ENCODE results near the gene RIPOR3.
"Not testable (repeated sequence)": the region's sequence is repeated elsewhere in the genome, so short reads cannot be mapped to it uniquely, and the experiment has no call there.

The RIPOR3 gene

GRCh38 chr20:50624351-50625016 is 66.9 kb downstream of the RIPOR3 start:
- no peak overlapping the region for H3K4me3 ChIP-seq (ENCODE audit: low read depth, low read length)
- no peaks in the 10 kb centered on the region for H3K36me3 ChIP-seq (ENCODE audit: control insufficient read depth, insufficient read depth, low read length)
- peaks cover 6% of the 10 kb centered on the region; the same call in 1 of the 2 replicates for H3K4me1 ChIP-seq (ENCODE audit: control insufficient read depth, insufficient read depth, low read length)
- no peaks in the 10 kb centered on the region for H3K27me3 ChIP-seq (ENCODE audit: control insufficient read depth, insufficient read depth, low read length)
- no peak overlapping the region for H3K27ac ChIP-seq (ENCODE audit: low read depth, low read length)
- H3K9me3 ChIP-seq (ENCODE audit: control insufficient read depth, insufficient read depth, low read length) = 0 out of 2 replicates have a peak, but pooled peaks cover 5% of the 10 kb centered on the region
- no peak overlapping the region for H3K9ac ChIP-seq (ENCODE audit: low read depth, low read length)

GRCh38 chr20:50621068-50621665 is 70.2 kb downstream of the RIPOR3 start:
- no peaks in the 10 kb centered on the region for H3K36me3 ChIP-seq (ENCODE audit: control insufficient read depth, insufficient read depth, low read length)
- H3K4me1 ChIP-seq (ENCODE audit: control insufficient read depth, insufficient read depth, low read length) = peaks cover 6% of the 10 kb centered on the region; the same call in 1 of the 2 replicates
- no peak overlapping the region for H3K4me3 ChIP-seq (ENCODE audit: low read depth, low read length)
- no peaks in the 10 kb centered on the region for H3K27me3 ChIP-seq (ENCODE audit: control insufficient read depth, insufficient read depth, low read length)
- no peak overlapping the region for H3K9ac ChIP-seq (ENCODE audit: low read depth, low read length)
- no peak overlapping the region for H3K27ac ChIP-seq (ENCODE audit: low read depth, low read length)
- H3K9me3 ChIP-seq (ENCODE audit: control insufficient read depth, insufficient read depth, low read length) = 0 out of 2 replicates have a peak, but pooled peaks cover 5% of the 10 kb centered on the region

DNA sequence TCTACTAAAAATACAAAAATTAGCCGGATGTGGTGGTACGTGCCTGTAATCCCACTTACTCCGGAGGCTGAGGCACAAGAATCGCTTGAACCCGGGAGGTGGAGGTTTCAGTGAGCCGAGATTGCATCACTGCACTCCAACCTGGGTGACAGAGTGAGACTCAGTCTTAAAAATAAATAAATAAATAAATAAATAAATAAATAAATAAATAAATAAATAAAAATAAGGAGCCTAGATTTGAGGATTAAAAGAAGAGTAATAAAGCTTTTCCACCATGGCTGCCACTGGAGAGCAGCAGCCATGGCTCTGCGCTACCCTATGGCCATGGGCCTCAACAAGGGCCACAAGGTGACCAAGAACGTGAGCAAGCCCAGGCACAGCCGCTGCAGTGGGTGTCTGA is 70.9 kb downstream of the RIPOR3 start:
- H3K4me1 ChIP-seq (ENCODE audit: control insufficient read depth, insufficient read depth, low read length); H3K27me3 ChIP-seq (ENCODE audit: control insufficient read depth, insufficient read depth, low read length); H3K9ac ChIP-seq (ENCODE audit: low read depth, low read length); H3K27ac ChIP-seq (ENCODE audit: low read depth, low read length); H3K36me3 ChIP-seq (ENCODE audit: control insufficient read depth, insufficient read depth, low read length); H3K4me3 ChIP-seq (ENCODE audit: low read depth, low read length); H3K9me3 ChIP-seq (ENCODE audit: control insufficient read depth, insufficient read depth, low read length): not testable (repeated sequence)

DNA sequence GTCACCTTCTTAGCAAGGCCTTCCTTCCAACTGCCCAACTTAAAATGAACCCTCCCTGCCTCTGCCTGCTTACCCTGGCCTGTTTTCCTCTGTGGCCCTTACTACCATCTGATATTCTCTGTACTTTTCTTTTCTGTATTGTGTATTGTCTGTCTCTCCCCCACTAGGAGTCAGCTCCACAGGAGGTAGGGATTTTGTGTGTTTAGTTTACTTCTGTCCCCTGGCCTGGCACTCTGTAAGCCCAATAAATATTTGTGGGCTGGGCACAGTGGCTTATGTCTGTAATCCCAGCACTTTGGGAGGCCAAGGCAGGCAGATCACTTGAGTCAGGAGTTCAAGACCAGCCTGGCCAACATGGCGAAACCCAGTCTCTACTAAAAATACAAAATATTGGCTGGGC is 72.8 kb downstream of the RIPOR3 start:
- H3K4me1 ChIP-seq (ENCODE audit: control insufficient read depth, insufficient read depth, low read length) = no peaks in the 10 kb centered on the region
- no peaks in the 10 kb centered on the region for H3K36me3 ChIP-seq (ENCODE audit: control insufficient read depth, insufficient read depth, low read length)
- H3K9me3 ChIP-seq (ENCODE audit: control insufficient read depth, insufficient read depth, low read length) = 0 out of 2 replicates have a peak, but pooled peaks cover 5% of the 10 kb centered on the region
- no peak overlapping the region for H3K27ac ChIP-seq (ENCODE audit: low read depth, low read length)
- no peaks in the 10 kb centered on the region for H3K27me3 ChIP-seq (ENCODE audit: control insufficient read depth, insufficient read depth, low read length)
- H3K9ac ChIP-seq (ENCODE audit: low read depth, low read length) = no peak overlapping the region
- no peak overlapping the region for H3K4me3 ChIP-seq (ENCODE audit: low read depth, low read length)

- Histone ChIP-seq H3K9me3 (ENCODE audit: control insufficient read depth, insufficient read depth, low read length) (0 out of 2 replicates have a peak, but pooled peaks cover 5% of the 10 kb centered on the region), H3K9ac (ENCODE audit: low read depth, low read length) (no peak overlapping the region), H3K36me3 (ENCODE audit: control insufficient read depth, insufficient read depth, low read length) (no peaks in the 10 kb centered on the region), H3K4me1 (ENCODE audit: control insufficient read depth, insufficient read depth, low read length) (no peaks in the 10 kb centered on the region), H3K4me3 (ENCODE audit: low read depth, low read length) (no peak overlapping the region), H3K27ac (ENCODE audit: low read depth, low read length) (no peak overlapping the region), H3K27me3 (ENCODE audit: control insufficient read depth, insufficient read depth, low read length) (no peaks in the 10 kb centered on the region)
Observed at GRCh38 chr20:50617022-50617421, 74.3 kb downstream of the RIPOR3 start.

DNA sequence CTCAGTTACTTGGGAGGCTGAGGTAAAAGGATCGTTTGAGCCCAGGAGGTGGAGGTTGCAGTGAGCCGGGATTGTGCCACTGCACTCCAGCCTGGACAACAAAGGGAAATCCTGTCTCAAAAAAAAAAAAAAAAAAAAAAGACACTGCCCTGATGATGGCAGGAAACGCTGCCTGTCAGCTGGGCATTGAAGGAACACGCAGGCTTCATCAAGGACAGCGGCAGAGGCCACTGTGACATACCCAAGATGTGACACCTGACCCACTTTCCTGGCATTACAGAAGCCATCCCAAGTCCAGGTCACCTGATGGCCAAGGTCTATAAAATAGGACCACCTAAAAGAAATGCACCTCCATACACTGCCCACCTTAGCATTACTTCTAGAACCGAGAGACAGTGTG is 75.9 kb downstream of the RIPOR3 start:
- H3K4me1 ChIP-seq (ENCODE audit: control insufficient read depth, insufficient read depth, low read length) = peaks cover 4% of the 10 kb centered on the region; the same call in 1 of the 2 replicates
- no peaks in the 10 kb centered on the region for H3K27me3 ChIP-seq (ENCODE audit: control insufficient read depth, insufficient read depth, low read length)
- no peak overlapping the region for H3K9ac ChIP-seq (ENCODE audit: low read depth, low read length)
- no peaks in the 10 kb centered on the region for H3K36me3 ChIP-seq (ENCODE audit: control insufficient read depth, insufficient read depth, low read length)
- no peak overlapping the region for H3K4me3 ChIP-seq (ENCODE audit: low read depth, low read length)
- no peaks in the 10 kb centered on the region for H3K9me3 ChIP-seq (ENCODE audit: control insufficient read depth, insufficient read depth, low read length)
- H3K27ac ChIP-seq (ENCODE audit: low read depth, low read length) = no peak overlapping the region

DNA sequence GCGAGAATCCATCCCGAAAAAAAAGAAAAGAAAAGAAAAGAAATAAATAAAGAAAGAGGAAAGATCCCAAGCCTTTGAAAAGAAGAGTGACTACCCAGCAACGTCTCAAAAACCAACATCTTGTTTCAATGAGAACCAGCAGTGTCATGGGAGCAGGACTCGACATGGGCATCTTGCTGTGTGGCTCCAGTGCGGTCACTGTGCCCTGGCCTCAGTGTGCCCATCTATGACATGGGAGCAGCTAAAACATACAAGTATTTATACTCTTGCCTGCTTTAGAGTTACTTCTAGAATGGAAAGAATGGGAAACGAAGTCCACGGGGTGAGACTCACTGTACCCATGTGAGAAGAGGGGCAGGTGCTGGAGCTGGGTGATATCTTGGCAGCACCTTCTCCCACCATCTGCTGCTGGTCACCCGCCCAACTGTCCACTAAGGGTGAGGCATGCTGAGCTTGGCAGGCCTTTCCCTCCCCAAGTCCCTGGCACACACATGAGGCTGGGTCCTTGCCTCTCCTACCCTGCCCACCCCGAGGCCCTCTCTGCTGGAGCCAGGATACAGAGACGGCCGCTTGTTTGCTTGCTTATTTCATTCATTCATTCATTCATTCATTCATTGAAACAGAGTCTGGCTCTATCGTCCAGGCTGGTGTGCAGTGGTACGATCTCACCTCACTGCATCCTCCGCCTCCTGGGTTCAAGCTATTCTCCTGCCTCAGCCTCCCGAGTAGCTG is 77.7 kb downstream of the RIPOR3 start:
- Histone ChIP-seq H3K4me3 (ENCODE audit: low read depth, low read length) (no peak overlapping the region), H3K36me3 (ENCODE audit: control insufficient read depth, insufficient read depth, low read length) (no peaks in the 10 kb centered on the region)

DNA sequence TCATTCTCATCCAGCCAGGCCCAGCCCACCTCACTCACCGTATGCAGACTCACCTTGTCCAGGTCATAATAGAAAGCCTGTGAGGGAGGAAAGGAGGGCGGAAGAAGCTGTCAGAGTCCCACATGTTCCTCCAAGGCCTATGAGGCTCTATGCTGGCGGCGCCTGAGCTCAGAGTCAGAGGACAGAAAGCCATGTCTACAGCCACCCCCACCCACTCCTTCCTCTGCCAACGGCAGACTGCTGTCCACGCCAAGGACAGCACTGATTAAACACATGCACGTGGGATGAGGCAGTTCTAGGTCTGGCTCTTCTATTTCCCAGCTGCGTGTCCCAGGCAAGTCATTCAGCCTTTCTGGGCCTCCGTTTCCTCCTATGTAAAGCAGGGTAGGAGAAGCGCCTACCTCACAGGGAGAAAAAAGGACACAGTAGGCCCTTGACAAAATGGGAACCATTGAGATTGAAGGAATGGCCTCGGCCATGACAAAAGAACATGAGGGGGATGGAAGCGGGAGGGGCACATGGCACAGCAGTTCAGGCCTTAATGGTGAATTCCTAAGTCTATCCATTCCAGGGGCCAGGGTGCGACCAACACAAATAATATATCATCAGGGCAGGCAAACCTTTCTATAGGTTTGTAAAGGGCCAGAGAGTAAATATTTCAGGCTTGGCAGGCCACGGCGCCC is 80.1 kb downstream of the RIPOR3 start:
- no peak overlapping the region for H3K9ac ChIP-seq (ENCODE audit: low read depth, low read length)
- no peak overlapping the region for H3K4me3 ChIP-seq (ENCODE audit: low read depth, low read length)

More for the DNA sequence above, 77.7 kb downstream of the RIPOR3 start:
- Histone ChIP-seq H3K27ac (ENCODE audit: low read depth, low read length) (no peak overlapping the region), H3K4me1 (ENCODE audit: control insufficient read depth, insufficient read depth, low read length) (peaks cover 4% of the 10 kb centered on the region; the same call in 1 of the 2 replicates), H3K27me3 (ENCODE audit: control insufficient read depth, insufficient read depth, low read length) (no peaks in the 10 kb centered on the region), H3K9me3 (ENCODE audit: control insufficient read depth, insufficient read depth, low read length) (no peaks in the 10 kb centered on the region), H3K9ac (ENCODE audit: low read depth, low read length) (no peak overlapping the region)

DNA sequence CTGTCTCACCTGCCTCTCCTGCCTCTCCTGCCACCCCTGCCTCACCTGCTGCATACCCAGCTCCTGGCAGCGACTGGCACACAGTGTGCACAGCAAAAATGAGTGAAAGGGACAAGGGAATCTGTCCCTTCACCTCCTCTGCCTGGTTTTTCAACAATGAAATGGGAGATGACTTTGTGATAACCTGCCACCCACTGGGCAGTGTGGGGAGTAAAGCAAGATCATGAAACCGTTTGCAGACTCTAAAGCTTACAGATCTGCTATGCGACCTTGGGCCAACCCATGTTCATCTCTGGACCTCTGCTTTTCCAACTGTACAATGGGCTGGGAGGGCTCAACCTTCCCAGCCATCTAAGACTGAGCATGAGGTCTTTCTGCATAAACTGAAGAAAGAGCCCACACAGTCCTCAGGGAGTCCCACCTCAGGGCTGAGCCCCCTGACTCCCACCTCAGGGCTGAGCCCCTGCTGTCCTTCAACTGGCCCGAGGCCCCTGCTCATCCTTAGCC is 81.1 kb downstream of the RIPOR3 start:
- no peaks in the 10 kb centered on the region for H3K9me3 ChIP-seq (ENCODE audit: control insufficient read depth, insufficient read depth, low read length)
- H3K27ac ChIP-seq (ENCODE audit: low read depth, low read length) = no peak overlapping the region
- H3K4me3 ChIP-seq (ENCODE audit: low read depth, low read length) = no peak overlapping the region
- H3K27me3 ChIP-seq (ENCODE audit: control insufficient read depth, insufficient read depth, low read length) = no peaks in the 10 kb centered on the region
- H3K36me3 ChIP-seq (ENCODE audit: control insufficient read depth, insufficient read depth, low read length) = no peaks in the 10 kb centered on the region
- H3K9ac ChIP-seq (ENCODE audit: low read depth, low read length) = no peak overlapping the region
- peaks cover 4% of the 10 kb centered on the region; the same call in 1 of the 2 replicates for H3K4me1 ChIP-seq (ENCODE audit: control insufficient read depth, insufficient read depth, low read length)

More for the DNA sequence above, 80.1 kb downstream of the RIPOR3 start:
- Histone ChIP-seq H3K4me1 (ENCODE audit: control insufficient read depth, insufficient read depth, low read length) (peaks cover 4% of the 10 kb centered on the region; the same call in 1 of the 2 replicates), H3K27me3 (ENCODE audit: control insufficient read depth, insufficient read depth, low read length) (no peaks in the 10 kb centered on the region), H3K36me3 (ENCODE audit: control insufficient read depth, insufficient read depth, low read length) (no peaks in the 10 kb centered on the region), H3K27ac (ENCODE audit: low read depth, low read length) (no peak overlapping the region), H3K9me3 (ENCODE audit: control insufficient read depth, insufficient read depth, low read length) (no peaks in the 10 kb centered on the region)

DNA sequence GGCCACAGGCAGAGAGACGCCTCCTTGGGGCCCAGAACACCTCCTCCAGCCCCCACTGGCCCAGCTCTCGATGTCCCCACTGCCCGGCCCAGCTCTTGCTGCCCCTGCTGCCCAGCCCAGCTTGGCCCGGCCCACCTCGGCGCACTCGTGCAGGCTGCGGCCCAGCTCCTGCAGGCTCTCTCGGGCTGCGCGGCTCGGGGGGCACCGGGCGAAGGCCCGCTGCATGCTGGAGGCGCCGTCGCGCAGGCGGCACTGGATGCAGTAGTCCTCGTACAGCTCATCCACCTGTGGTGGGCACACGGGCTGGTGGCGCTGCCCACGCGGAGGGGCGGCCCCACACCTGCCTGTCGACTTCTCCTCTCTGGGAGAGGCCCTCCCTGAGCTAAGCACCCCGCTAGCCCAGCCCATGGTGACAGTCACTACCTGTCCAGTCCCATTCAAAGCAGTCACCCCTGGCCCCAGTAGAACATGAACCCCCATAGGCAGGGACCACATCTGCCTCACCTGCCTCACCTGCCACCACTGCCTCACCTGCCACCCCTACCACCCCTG is 81.8 kb downstream of the RIPOR3 start:
- Histone ChIP-seq H3K9me3 (ENCODE audit: control insufficient read depth, insufficient read depth, low read length) (no peaks in the 10 kb centered on the region), H3K36me3 (ENCODE audit: control insufficient read depth, insufficient read depth, low read length) (no peaks in the 10 kb centered on the region), H3K9ac (ENCODE audit: low read depth, low read length) (no peak overlapping the region), H3K4me1 (ENCODE audit: control insufficient read depth, insufficient read depth, low read length) (peaks cover 4% of the 10 kb centered on the region; the same call in 1 of the 2 replicates), H3K27me3 (ENCODE audit: control insufficient read depth, insufficient read depth, low read length) (no peaks in the 10 kb centered on the region), H3K4me3 (ENCODE audit: low read depth, low read length) (no peak overlapping the region), H3K27ac (ENCODE audit: low read depth, low read length) (no peak overlapping the region)
